Measurements from ENCODE around the gene PPFIBP1. TPM values are rescaled to one million over a fixed set of nuclear protein-coding genes. Genes with fewer than 3 reads are reported as not detected.

Gene PPFIBP1
- total RNA-seq, 1 donor from 2014 or later: 117 TPM

DNA sequence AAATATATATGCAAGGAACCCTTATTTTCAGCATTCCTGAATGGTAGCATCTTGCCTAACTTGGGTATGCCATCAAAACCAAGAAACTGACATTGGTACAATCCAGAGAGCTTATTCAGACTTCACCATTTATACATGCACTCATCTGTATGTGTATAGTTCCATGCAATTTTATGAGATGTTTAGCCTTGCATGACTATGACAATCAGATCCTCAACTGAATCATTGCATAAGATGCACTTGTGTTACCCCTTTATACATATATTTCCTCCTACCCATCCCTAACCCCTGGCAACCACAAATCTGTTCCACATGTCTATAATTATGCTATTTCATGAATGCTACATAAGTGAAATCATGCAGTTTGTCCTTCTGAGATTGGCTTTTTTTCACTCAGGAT, 37.0 kb upstream of the PPFIBP1 start:
- TF ChIP-seq CTCF (IDR thresholded peaks at IDR 0.05): no peak
- ATAC-seq: no peak
- H3K4me1 ChIP-seq: no peaks in the 10 kb centered on the region
- no peaks in the 10 kb centered on the region for H3K9me3 ChIP-seq
- no peaks in the 10 kb centered on the region for H3K36me3 ChIP-seq
- no peak for DNase-seq
- no peak overlapping the region for H3K27ac ChIP-seq
- H3K27me3 ChIP-seq (ENCODE audit: low read depth): no peaks in the 10 kb centered on the region
- intact Hi-C loops (cut with DNase I): no loop called here
- H3K4me3 ChIP-seq: no peak overlapping the region

DNA sequence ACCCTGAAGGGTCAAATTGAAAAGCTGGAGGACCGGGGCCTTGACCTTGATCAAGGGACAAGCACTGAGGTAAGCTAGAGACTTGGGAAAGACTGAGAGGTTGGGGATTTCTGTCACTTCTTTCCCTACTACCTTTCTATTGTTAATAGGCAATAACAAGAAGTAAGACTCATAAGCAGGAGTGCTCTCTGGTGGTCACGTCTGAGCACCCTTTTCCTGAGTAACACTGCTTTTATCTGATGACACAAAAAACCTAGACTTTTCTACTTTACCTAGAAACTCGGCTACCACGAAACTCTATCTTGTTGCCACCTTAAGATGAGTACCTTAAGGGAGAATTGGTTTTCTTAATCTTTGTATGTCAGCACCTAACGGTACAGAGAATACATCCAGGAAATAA, 35.5 kb upstream of the PPFIBP1 start:
- Histone ChIP-seq H3K4me1 (no peaks in the 10 kb centered on the region), H3K27me3 (ENCODE audit: low read depth) (no peaks in the 10 kb centered on the region), H3K27ac (no peak overlapping the region), H3K4me3 (no peak overlapping the region), H3K9me3 (no peaks in the 10 kb centered on the region), H3K36me3 (no peaks in the 10 kb centered on the region)
- ATAC-seq (no peak), DNase-seq (no peak)
- intact Hi-C loops (cut with DNase I): no loop called here
- TF ChIP-seq CTCF (IDR thresholded peaks at IDR 0.05): no peak

- H3K27me3 ChIP-seq (ENCODE audit: low read depth): no peaks in the 10 kb centered on the region
- intact Hi-C loops (cut with DNase I): no loop called here
- no peak for ATAC-seq
- no peaks in the 10 kb centered on the region for H3K4me1 ChIP-seq
- no peak for TF ChIP-seq CTCF (IDR thresholded peaks at IDR 0.05)
- H3K4me3 ChIP-seq: no peak overlapping the region
- H3K9me3 ChIP-seq: no peaks in the 10 kb centered on the region
- H3K36me3 ChIP-seq: no peaks in the 10 kb centered on the region
- no peak for DNase-seq
- H3K27ac ChIP-seq: no peak overlapping the region
These were observed 32.8 kb upstream of the PPFIBP1 start for GRCh38 chr12:27491226-27491625.

DNA sequence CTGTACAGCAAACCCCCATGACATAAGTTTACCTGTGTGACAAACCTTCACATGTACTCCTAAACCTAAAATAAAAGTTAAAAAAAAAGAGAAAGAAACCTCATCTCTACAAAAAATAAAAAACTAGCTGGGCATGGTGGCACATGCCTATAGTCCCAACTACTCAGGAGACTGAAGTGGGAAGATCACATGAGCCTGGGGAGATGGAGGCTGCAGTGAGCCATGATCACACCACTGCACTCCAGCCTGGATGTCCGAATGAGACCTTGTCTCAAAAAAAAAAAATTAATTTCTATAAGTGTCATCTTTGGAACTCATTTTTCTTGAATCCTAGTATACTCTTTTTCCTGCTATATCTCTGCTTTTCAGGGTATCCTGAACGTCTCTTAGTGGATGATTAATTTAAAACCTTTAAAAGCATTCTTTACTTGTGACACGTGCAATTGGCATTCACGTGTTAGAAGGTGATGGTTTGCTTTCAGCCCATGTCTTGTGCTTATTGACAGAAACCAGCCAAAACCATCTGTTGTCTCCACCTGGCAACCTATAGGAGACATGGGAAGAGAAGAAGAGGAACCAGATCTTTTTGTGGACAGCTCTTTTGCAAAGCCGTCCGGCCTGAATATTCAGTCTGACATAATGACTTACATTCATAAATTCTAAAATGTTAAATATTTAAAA, 30.6 kb upstream of the PPFIBP1 start:
- Histone ChIP-seq H3K27me3 (ENCODE audit: low read depth) (no peaks in the 10 kb centered on the region), H3K4me1 (no peaks in the 10 kb centered on the region), H3K4me3 (no peak overlapping the region), H3K9me3 (no peaks in the 10 kb centered on the region), H3K27ac (no peak overlapping the region), H3K36me3 (no peaks in the 10 kb centered on the region)
- TF ChIP-seq CTCF (IDR thresholded peaks at IDR 0.05): no peak
- DNase-seq (no peak), ATAC-seq (no peak)
- intact Hi-C loops (cut with DNase I): no loop called here

- DNase-seq (no peak), ATAC-seq (no peak)
- Histone ChIP-seq H3K4me1 (no peaks in the 10 kb centered on the region), H3K9me3 (no peaks in the 10 kb centered on the region), H3K4me3 (no peak overlapping the region), H3K27me3 (ENCODE audit: low read depth) (no peaks in the 10 kb centered on the region), H3K36me3 (no peaks in the 10 kb centered on the region), H3K27ac (no peak overlapping the region)
- intact Hi-C loops (cut with DNase I): no loop called here
- TF ChIP-seq CTCF (IDR thresholded peaks at IDR 0.05): no peak
These were observed 26.6 kb upstream of the PPFIBP1 start for GRCh38 chr12:27497446-27497845.

All from lower lobe of right lung (tissue), 2 donors.